ENCODE measurements around the gene MSH5. TPM values are rescaled to one million over a fixed set of nuclear protein-coding genes. Genes with fewer than 3 reads are reported as not detected.

MSH5 gene
- total RNA-seq (10 to 100 TPM in 4 of 7 donors, 1 to 10 TPM in 3; 8.6 to 19.1 (median 14.5) TPM), polyA plus RNA-seq (1 to 10 TPM; 4.8 to 7.8 TPM)
- long read RNA-seq, donor 1, partial matches to known transcripts: 2 of 7 reads
- long read RNA-seq, donor 1, other reads (novel, unspliced or antisense): 5 of 7 reads
- long read RNA-seq, donor 2: 0 reads
- long read RNA-seq, donor 3, partial matches to known transcripts: 1 of 5 reads
- long read RNA-seq, donor 3, other reads (novel, unspliced or antisense): 4 of 5 reads

- H3K4me1 ChIP-seq (ENCODE audit: insufficient read depth): peaks cover 7% of the 10 kb centered on the region
- no peaks in the 10 kb centered on the region for H3K9me3 ChIP-seq
- intact Hi-C loops (cut with DNase I): loop anchor here (5.0 to 10.0 kb wide), 4 partner anchors 42 to 95 kb away; partner anchors contain the start of gene VARS1 (in 1 of the 4)
- no peaks in the 10 kb centered on the region for H3K27me3 ChIP-seq
- H3K36me3 ChIP-seq: no peaks in the 10 kb centered on the region
- peak; percentile 96 to 98 (median 98) for DNase-seq
- TF ChIP-seq POLR2A (IDR thresholded peaks at IDR 0.05) (peak; percentile 45), EP300 (IDR thresholded peaks at IDR 0.05) (no peak), CTCF (IDR thresholded peaks at IDR 0.05) (no peak)
- 0 to 1% (median 0%) methylated on average over 57 to 58 of the region's 58 CpGs for WGBS, 3 donors
- H3K4me3 ChIP-seq: peak within 1 kb of the TSS; percentile 56
- H3K27ac ChIP-seq: peak within 1 kb of the TSS in 1 of 2 donors; percentile 47
Observed at GRCh38 chr6:31739639-31740396, at the start of gene MSH5. TSS of gene MSH5 (plus strand) at chr6:31740005. CDS start at chr6:31740467, 462 bp downstream.

- Histone ChIP-seq H3K9me3 (no peaks in the 10 kb centered on the region), H3K36me3 (no peaks in the 10 kb centered on the region), H3K4me1 (ENCODE audit: insufficient read depth) (no peaks in the 10 kb centered on the region), H3K27ac (no peak overlapping the region), H3K27me3 (no peaks in the 10 kb centered on the region), H3K4me3 (no peak overlapping the region)
- TF ChIP-seq CTCF (IDR thresholded peaks at IDR 0.05): no peak
- no peak for TF ChIP-seq POLR2A (IDR thresholded peaks at IDR 0.05)
- no peak for TF ChIP-seq EP300 (IDR thresholded peaks at IDR 0.05)
- intact Hi-C loops (cut with DNase I): no loop called here
- 47 to 51% (median 49%) methylated on average over 10 of the region's 10 CpGs for WGBS, 3 donors
- no peak for DNase-seq
Observed at GRCh38 chr6:31690231-31691077, 49.4 kb upstream of the MSH5 start.

- Histone ChIP-seq H3K9me3 (no peaks in the 10 kb centered on the region), H3K36me3 (no peaks in the 10 kb centered on the region), H3K4me3 (no peak overlapping the region), H3K27ac (no peak overlapping the region), H3K27me3 (no peaks in the 10 kb centered on the region), H3K4me1 (ENCODE audit: insufficient read depth) (no peaks in the 10 kb centered on the region)
- intact Hi-C loops (cut with DNase I): no loop called here
- WGBS, 3 donors: 84 to 91% (median 86%) methylated on average over 6 of the region's 6 CpGs
- TF ChIP-seq POLR2A (IDR thresholded peaks at IDR 0.05) (no peak), EP300 (IDR thresholded peaks at IDR 0.05) (no peak), CTCF (IDR thresholded peaks at IDR 0.05) (no peak)
- no peak for DNase-seq
Observed at GRCh38 chr6:31691078-31691463, 48.7 kb upstream of the MSH5 start.

DNA sequence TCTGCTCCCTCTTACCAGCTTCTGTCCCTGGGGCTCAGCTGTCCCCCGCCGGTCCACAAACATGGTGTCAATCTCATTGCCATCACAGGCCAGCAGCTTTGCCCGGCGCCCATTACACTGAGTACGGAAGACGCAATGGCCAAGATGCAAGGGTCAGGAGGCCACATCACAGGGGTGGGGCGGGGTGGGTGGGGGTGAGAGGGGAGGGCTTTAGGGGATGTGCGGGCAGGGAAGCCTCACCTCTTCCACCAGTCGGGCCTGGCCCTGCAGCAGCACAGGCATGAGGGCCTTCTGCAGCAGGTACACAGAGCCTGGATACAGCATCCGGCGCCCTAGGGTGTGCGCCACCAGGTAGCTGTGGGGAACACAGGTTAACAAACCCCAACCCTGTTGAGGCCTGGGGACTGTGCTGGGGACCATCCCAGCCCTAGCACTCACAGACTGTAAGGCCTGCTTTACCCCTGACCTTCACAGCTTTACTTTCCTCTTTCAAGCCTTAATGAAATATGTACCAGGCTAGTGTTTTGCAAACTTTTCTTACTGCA is 48.2 kb upstream of the MSH5 start:
- TF ChIP-seq CTCF (IDR thresholded peaks at IDR 0.05): no peak
- TF ChIP-seq EP300 (IDR thresholded peaks at IDR 0.05): no peak
- TF ChIP-seq POLR2A (IDR thresholded peaks at IDR 0.05): no peak
- no peaks in the 10 kb centered on the region for H3K27me3 ChIP-seq
- WGBS, 3 donors: 89 to 96% (median 92%) methylated on average over 12 of the region's 12 CpGs
- intact Hi-C loops (cut with DNase I): no loop called here
- no peak overlapping the region for H3K4me3 ChIP-seq
- no peaks in the 10 kb centered on the region for H3K9me3 ChIP-seq
- no peak overlapping the region for H3K27ac ChIP-seq
- no peaks in the 10 kb centered on the region for H3K36me3 ChIP-seq
- no peak for DNase-seq
- H3K4me1 ChIP-seq (ENCODE audit: insufficient read depth): no peaks in the 10 kb centered on the region

Data from ovary (tissue), 10 donors.